Right cardiac atrium (tissue), 5 donors: ENCODE results near the gene ZNF655. TPM values are rescaled to one million over a fixed set of nuclear protein-coding genes. Genes with fewer than 3 reads are reported as not detected.

Experiments used
- ATAC-seq, 2 donors: fragments of 200-7000 bp; cut with Tn5 transposase; one replicate each; pipeline versions ENCODE4 v1.8.0 to v1.9.1; 2020; ENCODE audit warnings: moderate library complexity in 2 of 2, mild to moderate bottlenecking in 1 of 2
- DNase-seq, 3 donors: peaks; one replicate each; pipeline ENCODE4 v3.0.0-alpha.2; 2020
- H3K27ac ChIP-seq: one replicate; pipeline ENCODE4 v1.5.1; 2013; ENCODE audit warnings: mild to moderate bottlenecking, low read length, control low read depth, moderate library complexity
- H3K27me3 ChIP-seq: one replicate; pipeline ENCODE4 v1.6.1; 2013; ENCODE audit not compliant: control insufficient read depth, insufficient read depth
- H3K4me1 ChIP-seq: one replicate; pipeline ENCODE4 v1.6.1; 2013; ENCODE audit warnings: low read length; ENCODE audit not compliant: control insufficient read depth, insufficient read depth
- H3K4me3 ChIP-seq: one replicate; pipeline ENCODE4 v1.5.1; 2013; ENCODE audit warnings: low read length, control low read depth
- H3K9me3 ChIP-seq: one replicate; pipeline ENCODE4 v1.6.1; 2013; ENCODE audit warnings: low read length; ENCODE audit not compliant: control insufficient read depth
- WGBS: extraction: QIAGEN DNeasy Blood & Tissue Kit; methylation state at CpG from one replicate; pipeline ENCODE4 v1.1.7; 2013; 5-methylcytosine and 5-hydroxymethylcytosine counted together
- intact Hi-C, 4 donors: fragments of 100-400 bp; cut with DNase I; formaldehyde crosslinking; loops; one replicate each; pipeline versions ENCODE4 v1.11.0 to v1.14.0; 2022 to 2023
- long read RNA-seq, 4 donors: library from polyadenylated mRNA; unstranded; transcript quantifications; one replicate each; pipeline ENCODE4 v2.0.0, GENCODE V29; 2020 to 2021
- polyA plus RNA-seq: library from polyadenylated mRNA; stranded (reverse); fragments of 200-250 nt; gene quantifications from one replicate; pipeline ENCODE4 v1.2.3, GENCODE V29; 2013
- total RNA-seq, 4 donors: library from RNA; stranded (reverse); fragmentation: NEBNext Ultra II Directional; extraction: Animal tissue kit (Norgen Biotek cat#: 25700); gene quantifications; one replicate each; pipeline ENCODE4 v1.2.1, GENCODE V29; 2021
- donor health status: healthy with polysubstance abuse.
- donor health status: DM: no; HTN: yes; CAD: no.
- donor health status: DM: no; HTN: no; CAD: no.
- donor health status: DM: no; HTN: yes; CAD: no; lungs with severe emphysema.
- donor health status: DM: yes; HTN: yes; CAD: no.

Gene ZNF655, protein sequence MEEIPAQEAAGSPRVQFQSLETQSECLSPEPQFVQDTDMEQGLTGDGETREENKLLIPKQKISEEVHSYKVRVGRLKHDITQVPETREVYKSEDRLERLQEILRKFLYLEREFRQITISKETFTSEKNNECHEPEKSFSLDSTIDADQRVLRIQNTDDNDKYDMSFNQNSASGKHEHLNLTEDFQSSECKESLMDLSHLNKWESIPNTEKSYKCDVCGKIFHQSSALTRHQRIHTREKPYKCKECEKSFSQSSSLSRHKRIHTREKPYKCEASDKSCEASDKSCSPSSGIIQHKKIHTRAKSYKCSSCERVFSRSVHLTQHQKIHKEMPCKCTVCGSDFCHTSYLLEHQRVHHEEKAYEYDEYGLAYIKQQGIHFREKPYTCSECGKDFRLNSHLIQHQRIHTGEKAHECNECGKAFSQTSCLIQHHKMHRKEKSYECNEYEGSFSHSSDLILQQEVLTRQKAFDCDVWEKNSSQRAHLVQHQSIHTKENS
- total RNA-seq (10 to 100 TPM; 37.8 to 45.5 (median 39.8) TPM), polyA plus RNA-seq (31.5 TPM)
- long read RNA-seq, donor 1, full-length matches to known transcripts = 20 of 24 reads
- long read RNA-seq, donor 1, partial matches to known transcripts = 0 of 24 reads
- long read RNA-seq, donor 1, other reads (novel, unspliced or antisense) = 4 of 24 reads
- long read RNA-seq, donor 2, transcript ZNF655-222 (4 exons, 1,815 nt) = major isoform, 7 of 12 reads
- long read RNA-seq, donor 2, partial matches to known transcripts = 0 of 12 reads
- long read RNA-seq, donor 2, other reads (novel, unspliced or antisense) = 2 of 12 reads
- long read RNA-seq, donor 3, full-length matches to known transcripts = 55 of 72 reads
- long read RNA-seq, donor 3, partial matches to known transcripts = 1 of 72 reads
- long read RNA-seq, donor 3, other reads (novel, unspliced or antisense) = 16 of 72 reads
- long read RNA-seq, donor 4, full-length matches to known transcripts = 10 of 16 reads
- long read RNA-seq, donor 4, partial matches to known transcripts = 0 of 16 reads
- long read RNA-seq, donor 4, other reads (novel, unspliced or antisense) = 6 of 16 reads

DNA sequence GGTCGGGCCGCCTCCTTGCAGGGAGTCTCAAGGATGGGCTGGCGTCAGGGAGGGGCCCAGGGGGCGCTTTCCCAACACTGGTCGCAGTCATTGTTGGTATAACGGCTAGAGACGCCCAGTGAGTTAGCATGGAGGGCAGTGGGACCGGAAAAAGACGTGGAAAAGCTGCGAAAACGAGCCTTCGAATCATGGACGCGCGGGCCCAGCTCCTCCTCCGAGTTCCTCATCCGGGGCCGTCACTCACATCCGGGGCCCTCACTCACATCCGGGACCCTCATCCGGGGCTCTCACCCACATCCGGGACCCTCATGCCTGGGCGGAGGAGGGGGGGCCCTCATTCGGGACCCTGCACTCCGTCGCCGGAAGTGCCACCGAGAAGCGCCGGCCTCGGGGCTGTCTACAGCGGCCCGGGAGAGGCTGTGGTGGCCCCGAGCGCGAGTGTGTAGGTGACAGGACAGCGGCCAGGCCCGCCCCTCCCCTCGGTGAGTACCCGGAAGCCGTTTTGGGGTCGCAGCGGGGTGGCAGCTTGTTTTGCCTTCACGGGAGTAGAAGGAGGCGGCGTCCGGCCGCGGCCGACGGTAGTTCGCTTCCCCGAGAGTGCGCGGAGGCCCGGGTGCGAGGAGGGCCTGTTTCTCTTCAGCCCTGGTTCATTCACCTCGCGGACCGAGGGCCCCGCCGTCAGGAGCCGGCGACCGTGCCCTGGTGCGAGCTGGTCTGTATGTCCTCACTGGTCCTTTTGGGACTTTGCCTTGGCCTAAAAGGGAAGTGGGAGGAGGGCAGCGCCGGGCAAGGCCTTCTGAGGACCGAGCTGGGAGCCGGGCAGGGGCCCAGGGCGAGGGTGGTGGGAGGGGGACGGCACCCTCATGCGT, at the start of gene ZNF655:
ZNF655 (plus strand) TSS at position 337 of the 869 bp plus-strand sequence. CDS start 1,918 bp downstream, outside the sequence.
- Histone ChIP-seq H3K9me3 (no peaks in the 10 kb centered on the region), H3K4me1 (peaks cover 2% of the 10 kb centered on the region), H3K4me3 (peak within 1 kb of the TSS; percentile 54), H3K27me3 (no peaks in the 10 kb centered on the region), H3K27ac (peak within 1 kb of the TSS; percentile 88)
- WGBS = under 1% methylated on average over 73 of the region's 73 CpGs
- ATAC-seq = peak; percentile 95 to 98
- DNase-seq = peak; percentile 92 to 96 (median 96)
- intact Hi-C loops = loop anchor here in 1 of 4 donors (10.0 kb wide), 1 partner anchor 54 kb away; the partner anchor contains the start of genes ZKSCAN5 and ZNF394

GRCh38 chr7:99514050-99514449, 44.4 kb upstream of the ZNF655 start:
- intact Hi-C loops = no loop called here
- H3K9me3 ChIP-seq = no peaks in the 10 kb centered on the region
- H3K4me3 ChIP-seq = no peak overlapping the region
- WGBS = 91% methylated on average over 1 of the region's 1 CpG
- ATAC-seq = no peak
- no peaks in the 10 kb centered on the region for H3K4me1 ChIP-seq
- H3K27me3 ChIP-seq = no peaks in the 10 kb centered on the region
- no peak overlapping the region for H3K27ac ChIP-seq
- no peak for DNase-seq

- Histone ChIP-seq H3K9me3 (no peaks in the 10 kb centered on the region), H3K27ac (no peak overlapping the region), H3K4me1 (no peaks in the 10 kb centered on the region), H3K27me3 (no peaks in the 10 kb centered on the region), H3K4me3 (no peak overlapping the region)
- intact Hi-C loops = no loop called here
- 95% methylated on average over 3 of the region's 3 CpGs for WGBS
- DNase-seq (no peak), ATAC-seq (no peak)
Observed at GRCh38 chr7:99521399-99521798, 37.0 kb upstream of the ZNF655 start.

GRCh38 chr7:99525713-99526440, 32.6 kb upstream of the ZNF655 start:
- H3K9me3 ChIP-seq = peaks cover 2% of the 10 kb centered on the region
- no peak overlapping the region for H3K27ac ChIP-seq
- no peak overlapping the region for H3K4me3 ChIP-seq
- intact Hi-C loops = no loop called here
- no peaks in the 10 kb centered on the region for H3K4me1 ChIP-seq
- DNase-seq (no peak), ATAC-seq (no peak)
- WGBS = 95% methylated on average over 21 of the region's 21 CpGs
- no peaks in the 10 kb centered on the region for H3K27me3 ChIP-seq

DNA sequence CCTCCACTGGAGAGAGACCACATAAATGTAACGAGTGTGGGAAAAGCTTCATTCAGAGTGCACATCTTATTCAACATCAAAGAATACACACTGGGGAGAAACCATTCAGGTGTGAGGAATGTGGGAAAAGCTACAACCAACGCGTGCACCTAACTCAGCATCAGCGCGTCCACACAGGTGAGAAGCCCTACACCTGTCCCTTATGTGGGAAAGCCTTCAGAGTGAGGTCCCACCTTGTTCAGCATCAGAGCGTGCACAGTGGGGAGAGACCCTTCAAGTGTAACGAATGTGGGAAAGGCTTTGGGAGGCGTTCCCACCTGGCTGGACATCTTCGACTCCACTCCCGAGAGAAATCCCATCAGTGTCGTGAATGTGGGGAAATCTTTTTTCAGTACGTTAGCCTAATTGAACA, 27.1 kb upstream of the ZNF655 start:
- H3K27me3 ChIP-seq = no peaks in the 10 kb centered on the region
- H3K4me3 ChIP-seq = no peak overlapping the region
- intact Hi-C loops = no loop called here
- no peak for ATAC-seq
- H3K9me3 ChIP-seq = peaks cover 8% of the 10 kb centered on the region
- 98% methylated on average over 12 of the region's 12 CpGs for WGBS
- H3K27ac ChIP-seq = no peak overlapping the region
- DNase-seq = no peak
- H3K4me1 ChIP-seq = no peaks in the 10 kb centered on the region

- peaks cover 8% of the 10 kb centered on the region for H3K9me3 ChIP-seq
- 97% methylated on average over 2 of the region's 2 CpGs for WGBS
Observed at GRCh38 chr7:99535667-99536066, 22.8 kb upstream of the ZNF655 start.

GRCh38 chr7:99539213-99539811, 19.1 kb upstream of the ZNF655 start:
- Histone ChIP-seq H3K9me3 (peaks cover 3% of the 10 kb centered on the region), H3K4me1 (no peaks in the 10 kb centered on the region), H3K27me3 (no peaks in the 10 kb centered on the region), H3K27ac (no peak overlapping the region), H3K4me3 (no peak overlapping the region)
- intact Hi-C loops = no loop called here
- ATAC-seq = no peak
- DNase-seq = no peak
- WGBS = 60% methylated on average over 7 of the region's 7 CpGs

More at GRCh38 chr7:99535667-99536066, 22.8 kb upstream of the ZNF655 start:
- H3K27ac ChIP-seq = no peak overlapping the region
- no peaks in the 10 kb centered on the region for H3K4me1 ChIP-seq
- H3K4me3 ChIP-seq = no peak overlapping the region
- no peaks in the 10 kb centered on the region for H3K27me3 ChIP-seq
- intact Hi-C loops = no loop called here
- no peak for ATAC-seq
- DNase-seq = no peak

DNA sequence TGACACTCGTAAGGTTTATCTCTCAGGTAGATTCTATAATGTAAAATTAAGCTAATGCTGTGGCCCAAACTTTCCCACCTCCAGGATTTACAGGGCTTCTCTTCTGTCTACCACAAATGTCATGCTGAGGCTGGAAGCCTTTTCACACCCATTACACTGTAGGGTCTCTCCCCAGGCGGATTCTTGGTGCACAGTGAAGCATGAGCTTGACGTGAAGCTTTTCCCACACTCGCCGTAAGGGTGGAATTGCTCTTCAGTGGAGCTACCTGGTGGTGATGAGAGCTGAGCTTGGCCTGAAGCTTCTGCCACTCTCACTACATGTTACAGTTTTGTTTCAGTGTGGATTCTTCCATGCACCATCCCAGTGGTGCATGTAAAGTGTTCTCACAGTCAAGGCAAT, 17.9 kb upstream of the ZNF655 start:
- 89% methylated on average over 5 of the region's 5 CpGs for WGBS

GRCh38 chr7:99541212-99541611, 17.2 kb upstream of the ZNF655 start:
- 92% methylated on average over 9 of the region's 9 CpGs for WGBS
- Histone ChIP-seq H3K9me3 (peaks cover 3% of the 10 kb centered on the region), H3K4me3 (no peak overlapping the region), H3K27ac (no peak overlapping the region), H3K27me3 (no peaks in the 10 kb centered on the region), H3K4me1 (no peaks in the 10 kb centered on the region)
- intact Hi-C loops = loop anchor here in 1 of 4 donors (5.0 kb wide), 1 partner anchor 86 kb away; no protein-coding TSS in a partner anchor
- no peak for ATAC-seq
- DNase-seq = peak in 1 of 3 donors; percentile 21

More for the DNA sequence above, 17.9 kb upstream of the ZNF655 start:
- Histone ChIP-seq H3K27me3 (no peaks in the 10 kb centered on the region), H3K4me3 (no peak overlapping the region), H3K9me3 (peaks cover 3% of the 10 kb centered on the region), H3K4me1 (no peaks in the 10 kb centered on the region), H3K27ac (no peak overlapping the region)
- intact Hi-C loops = loop anchor here in 1 of 4 donors (5.0 kb wide), 1 partner anchor 87 kb away; no protein-coding TSS in a partner anchor
- DNase-seq = no peak
- no peak for ATAC-seq
